H54 (cell line): ENCODE data around the gene CCDC85C.

Source experiments
- DNase-seq: peaks from one replicate; pipeline ENCODE4 v3.0.0; 2011; ENCODE audit warnings: low spot score, mixed read lengths; ENCODE audit not compliant: insufficient read length
- FAIRE-seq: peaks from 3 replicates; lab custom pipeline; 2011; peaks lifted over from hg19 to GRCh38; lab: Jason Lieb, UNC
- POLR2A ChIP-seq: IDR thresholded peaks from 2 replicates; pipeline ENCODE4 v1.6.1; 2011; ENCODE audit warnings: low read depth, mild to moderate bottlenecking, low read length

Gene CCDC85C

DNA sequence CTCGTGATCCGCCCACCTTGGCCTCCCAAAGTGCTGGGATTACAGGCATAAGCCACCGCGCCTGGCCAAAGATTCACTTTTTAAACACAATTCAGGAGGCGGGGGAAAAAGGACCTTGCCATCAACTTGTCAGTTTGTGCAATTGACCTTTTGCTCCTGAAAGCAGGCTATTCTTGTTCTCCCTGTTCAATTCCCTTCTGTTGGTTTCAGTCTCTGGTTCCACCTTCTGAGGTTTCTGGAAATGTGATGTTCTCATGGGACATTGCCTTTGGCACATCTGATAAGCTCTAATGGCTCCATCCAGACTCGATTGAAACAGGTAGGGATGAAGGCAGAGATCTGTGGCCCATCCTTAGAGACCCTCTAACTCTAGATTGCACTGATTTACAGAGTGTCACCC, 17.9 kb upstream of the CCDC85C start:
- FAIRE-seq (no peak), DNase-seq (no peak)
- no peak for TF ChIP-seq POLR2A

DNA sequence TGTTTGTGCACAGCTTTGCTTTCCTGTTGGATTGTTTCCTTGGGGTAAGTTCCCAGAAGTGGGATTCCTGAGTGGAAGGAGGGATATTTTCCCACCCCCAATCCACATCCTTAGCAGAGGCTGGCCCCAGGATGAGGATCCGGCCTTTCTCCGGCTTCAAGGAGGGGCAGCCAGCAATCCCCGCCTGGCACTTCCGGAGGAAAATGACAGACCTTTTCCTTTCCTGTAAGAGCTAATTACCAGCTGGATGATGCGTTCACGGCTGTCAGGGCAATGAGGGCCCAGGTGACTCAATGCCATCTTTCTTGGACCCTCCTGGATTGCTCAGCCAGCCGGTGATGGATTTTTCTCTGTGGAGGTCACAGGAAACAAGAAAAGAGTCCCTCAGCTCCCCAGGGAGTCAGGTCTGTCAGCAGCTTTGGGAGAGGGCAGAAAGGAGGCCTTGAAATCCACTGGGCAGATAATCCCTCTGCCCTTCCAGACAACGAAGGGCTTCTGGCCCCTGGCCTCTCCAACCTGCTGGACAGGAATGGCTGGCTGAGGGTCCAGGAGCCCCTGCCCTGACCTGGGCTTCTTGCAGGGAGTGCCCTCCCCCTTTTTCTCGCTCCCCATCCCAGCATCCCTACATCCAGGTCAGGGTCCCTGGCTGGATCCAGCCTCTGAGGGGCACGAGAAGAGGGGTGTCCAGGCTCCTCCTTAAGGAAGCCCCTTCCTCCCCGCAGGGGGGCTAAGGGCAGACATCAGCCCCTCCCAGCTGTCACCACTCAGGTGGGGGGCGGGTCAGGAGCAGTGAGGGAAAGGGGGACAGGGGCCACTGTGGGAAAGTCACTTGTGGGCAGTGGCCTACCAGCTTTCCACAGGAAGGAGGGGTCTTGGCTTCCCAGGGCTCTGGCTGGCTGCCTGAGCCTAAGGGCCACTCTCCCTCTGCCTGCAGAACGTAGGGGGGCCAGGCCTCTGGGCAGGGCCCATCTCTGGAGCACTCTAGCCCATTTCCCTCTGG, 16.1 kb upstream of the CCDC85C start:
- FAIRE-seq = peak; percentile 20

DNA sequence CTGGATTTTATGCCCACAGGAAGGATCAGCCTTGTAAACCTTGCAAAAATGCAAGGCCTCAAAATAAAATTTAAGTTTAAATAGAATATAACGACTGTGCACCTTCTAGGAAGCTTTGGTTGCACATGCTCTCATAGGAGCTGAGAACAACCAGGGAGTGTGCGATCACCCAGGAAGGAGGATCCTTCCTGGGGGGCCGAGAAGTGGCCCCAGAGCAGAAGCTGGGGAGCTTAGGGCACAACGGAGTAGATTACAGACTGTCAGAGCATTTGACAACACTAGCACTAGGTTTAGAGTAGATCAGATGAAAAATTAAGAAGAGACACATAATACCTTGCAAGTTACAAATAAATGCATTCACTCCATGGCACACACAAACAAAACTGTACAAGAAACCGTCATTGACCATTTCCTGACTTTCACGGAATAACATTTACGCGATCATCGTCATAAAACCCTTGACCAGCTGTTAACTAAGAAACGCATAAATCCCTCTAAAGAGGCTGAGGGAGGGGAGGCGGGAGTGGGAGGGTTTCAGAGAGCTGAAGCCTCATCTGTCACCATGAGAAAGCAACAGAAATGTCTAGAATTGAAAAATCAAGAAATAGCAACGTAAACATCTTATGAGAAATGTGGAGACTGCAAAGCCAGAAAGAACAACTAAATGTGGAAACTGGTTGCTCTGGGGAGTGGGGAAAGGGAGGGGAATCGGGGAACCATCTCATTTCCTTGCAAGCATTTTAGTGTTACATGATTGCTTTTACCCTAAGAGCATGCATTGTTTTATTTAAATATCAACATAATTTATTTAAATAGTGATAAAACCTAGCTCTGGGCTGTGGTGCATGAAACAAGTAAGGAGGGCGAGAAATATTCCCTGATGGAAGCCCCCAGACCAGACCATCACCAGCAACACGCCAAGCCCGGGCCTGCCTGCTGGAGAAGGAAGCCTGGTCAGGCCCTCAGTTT, 13.1 kb upstream of the CCDC85C start:
- FAIRE-seq (no peak), DNase-seq (no peak)
- no peak for TF ChIP-seq POLR2A

More for the DNA sequence above, 16.1 kb upstream of the CCDC85C start:
- TF ChIP-seq POLR2A = no peak
- peak; percentile 65 for DNase-seq

DNA sequence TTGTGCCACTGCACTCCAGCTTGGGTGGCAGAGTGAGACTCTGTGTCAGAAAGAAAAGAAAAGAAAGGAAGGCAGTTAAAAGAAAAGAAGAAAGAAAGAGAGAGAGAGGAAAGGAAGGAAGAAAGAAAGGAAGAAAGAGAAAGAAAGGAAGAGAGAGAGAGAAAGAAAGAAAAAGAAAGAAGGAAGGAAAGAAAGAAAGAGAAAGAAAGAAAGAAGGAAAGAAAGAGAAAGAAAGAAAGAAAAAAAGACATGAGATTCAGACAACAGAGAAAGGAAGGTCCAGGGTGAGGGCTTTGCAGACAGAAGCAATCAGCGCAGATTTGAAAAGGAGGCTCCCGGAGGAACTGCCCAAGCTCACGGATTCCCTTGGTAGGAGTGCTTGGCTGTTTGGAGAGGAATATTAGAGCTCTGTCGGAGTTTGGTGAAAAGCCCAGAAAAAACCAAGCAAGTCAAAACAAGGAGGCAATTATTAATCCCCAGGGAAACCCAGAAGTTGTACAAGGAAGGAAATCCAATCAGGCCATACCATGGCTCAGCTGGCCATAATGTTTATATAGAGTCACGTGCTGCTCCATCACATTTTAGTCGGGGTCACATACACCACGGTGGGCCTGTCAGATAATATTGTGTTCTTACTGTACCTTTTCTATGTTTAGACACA, 11.6 kb upstream of the CCDC85C start:
- no peak for FAIRE-seq
- no peak for TF ChIP-seq POLR2A
- no peak for DNase-seq

DNA sequence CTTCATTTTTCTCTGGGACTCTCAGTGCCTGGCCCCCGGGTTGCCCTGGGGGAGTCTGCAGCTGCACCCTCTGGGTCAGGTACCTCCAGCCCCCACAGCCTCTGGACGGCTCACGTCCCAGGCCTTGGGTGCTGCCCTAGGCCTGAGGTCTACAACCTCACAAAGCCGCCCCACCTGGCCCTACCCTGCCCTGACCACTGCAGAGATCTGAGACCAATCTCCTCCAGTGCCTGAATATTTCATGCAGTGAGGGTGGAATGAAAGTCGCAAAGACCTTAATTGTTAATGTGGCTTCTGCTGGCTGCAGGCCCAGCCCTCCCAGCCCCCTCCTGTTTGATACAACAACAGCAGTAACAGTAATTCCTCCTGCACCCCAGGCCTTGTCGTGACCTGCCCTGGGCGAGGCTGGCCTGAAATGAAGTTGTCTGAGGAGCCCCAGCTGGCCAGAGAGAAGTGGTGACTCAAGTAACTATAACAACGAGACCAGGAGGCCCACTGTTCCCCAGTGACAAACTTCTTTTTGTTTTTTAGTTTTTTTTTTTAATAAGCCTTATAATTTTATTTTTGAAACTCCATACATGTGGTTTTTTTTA, 8.8 kb upstream of the CCDC85C start:
- FAIRE-seq = peak; percentile 30
- no peak for DNase-seq
- no peak for TF ChIP-seq POLR2A

DNA sequence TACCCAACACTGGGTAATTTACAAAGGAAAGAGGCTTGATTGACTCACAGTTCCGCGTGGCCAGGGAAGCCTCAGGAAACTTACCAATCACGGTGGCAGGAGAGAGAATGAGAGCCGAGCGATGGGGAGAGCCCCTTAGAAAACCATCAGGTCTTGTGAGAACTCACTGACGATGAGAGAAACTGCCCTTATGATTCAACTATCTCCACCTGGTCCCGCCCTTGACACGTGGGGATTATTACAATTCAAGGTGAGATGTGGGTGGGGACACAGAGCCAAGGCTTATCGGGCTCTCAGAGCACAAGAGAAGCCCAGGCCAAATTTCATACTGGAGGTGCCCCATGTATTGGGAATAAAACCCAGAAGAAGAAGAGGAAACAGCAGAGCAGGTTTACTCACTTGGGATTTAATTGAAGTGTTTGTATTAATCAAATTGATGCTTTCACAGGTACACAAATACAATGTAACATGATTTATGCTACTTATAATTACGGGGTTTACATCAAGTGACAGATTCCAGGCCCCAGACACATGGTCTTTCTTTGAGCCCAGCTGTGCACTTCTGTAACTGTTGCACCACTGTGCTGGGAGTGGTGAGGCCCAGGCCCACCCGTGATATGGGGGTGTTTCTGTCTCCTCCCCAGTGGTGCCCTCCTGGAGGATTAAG, 8.2 kb upstream of the CCDC85C start:
- DNase-seq = no peak
- no peak for FAIRE-seq

DNA sequence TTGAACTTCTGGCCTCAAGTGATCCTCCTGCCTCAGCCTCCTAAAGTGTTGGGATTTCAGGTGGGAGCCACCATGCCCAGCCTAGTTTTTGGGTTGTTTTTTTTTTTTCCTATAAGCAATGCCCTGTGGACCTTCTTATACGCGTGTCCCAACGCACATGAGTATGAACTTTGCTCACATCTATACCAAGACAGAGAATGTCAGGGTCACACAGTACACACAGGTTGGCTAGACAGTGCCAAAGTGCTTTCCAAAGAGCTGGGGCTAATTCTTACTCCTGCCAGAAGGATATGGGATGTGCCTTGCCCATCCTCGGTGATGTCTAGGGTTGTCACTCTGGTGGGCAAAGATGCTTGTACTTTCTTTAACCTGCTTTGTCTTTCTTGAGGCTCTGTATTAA, 7.6 kb upstream of the CCDC85C start:
- no peak for FAIRE-seq
- TF ChIP-seq POLR2A = no peak
- DNase-seq = no peak

More for the DNA sequence above, 8.2 kb upstream of the CCDC85C start:
- no peak for TF ChIP-seq POLR2A

DNA sequence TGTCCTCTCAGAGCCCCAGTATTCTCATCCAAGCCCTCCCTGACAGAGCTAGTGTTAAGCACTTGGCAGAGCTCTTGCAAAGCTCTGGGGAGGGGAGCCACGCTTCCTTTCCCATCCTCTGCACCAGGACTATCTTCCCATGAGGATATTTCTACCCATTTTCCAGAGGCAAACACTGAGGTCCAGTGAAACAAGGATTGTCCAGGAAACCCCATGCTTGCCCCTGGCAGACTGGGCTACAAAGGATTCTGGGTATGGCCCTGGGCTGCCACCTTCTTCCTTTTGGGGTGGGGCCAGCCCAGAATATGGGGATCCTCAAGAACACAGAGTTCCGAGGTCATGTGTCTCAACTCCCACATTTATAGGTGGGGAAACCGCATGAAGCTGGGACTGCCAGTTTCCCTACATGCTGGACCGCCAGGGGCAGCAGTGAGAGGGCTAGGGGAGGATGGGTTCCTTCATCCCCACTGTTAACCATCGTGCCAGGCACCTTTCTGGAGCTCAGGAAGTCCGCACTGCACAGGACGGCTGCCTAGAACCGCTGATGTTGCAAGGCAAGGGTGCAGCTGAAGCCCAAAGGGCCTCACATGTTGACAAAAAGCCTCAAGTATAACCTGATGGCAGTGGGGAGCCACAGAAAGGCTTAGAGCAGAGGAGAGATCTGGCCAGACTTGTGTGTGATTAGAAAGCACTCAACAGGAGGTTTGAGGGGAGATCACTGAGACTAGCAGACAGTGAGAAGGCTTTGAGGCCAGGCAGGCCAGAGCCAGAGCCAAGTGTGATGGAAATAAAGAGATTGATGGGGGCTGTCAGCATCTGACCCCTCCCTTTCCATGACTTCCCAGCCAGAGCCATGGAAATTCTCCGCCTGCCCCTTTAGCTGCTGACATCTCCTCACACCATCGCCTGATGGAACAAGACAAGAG, 5.5 kb upstream of the CCDC85C start:
- FAIRE-seq (no peak), DNase-seq (no peak)
- no peak for TF ChIP-seq POLR2A

DNA sequence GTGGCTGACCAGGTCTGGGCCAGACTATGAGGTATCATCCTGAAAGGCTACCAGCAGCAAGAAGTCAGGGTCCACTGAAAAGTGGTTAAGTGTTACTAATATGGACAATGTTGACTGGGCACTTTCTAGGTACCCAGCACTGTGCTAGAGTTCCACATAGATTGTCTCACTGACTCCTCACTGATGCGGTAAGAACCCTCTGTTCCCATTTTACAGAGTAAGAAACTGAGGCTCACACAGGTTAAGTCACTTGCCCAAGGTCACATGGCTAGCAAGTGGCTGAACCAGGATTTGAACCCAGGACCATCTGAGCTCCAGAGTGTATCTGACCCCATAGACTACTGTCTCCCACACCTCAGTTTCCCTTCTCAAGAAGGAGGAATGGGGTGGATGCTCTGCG, 4.6 kb upstream of the CCDC85C start:
- DNase-seq (no peak), FAIRE-seq (no peak)
- TF ChIP-seq POLR2A = no peak

DNA sequence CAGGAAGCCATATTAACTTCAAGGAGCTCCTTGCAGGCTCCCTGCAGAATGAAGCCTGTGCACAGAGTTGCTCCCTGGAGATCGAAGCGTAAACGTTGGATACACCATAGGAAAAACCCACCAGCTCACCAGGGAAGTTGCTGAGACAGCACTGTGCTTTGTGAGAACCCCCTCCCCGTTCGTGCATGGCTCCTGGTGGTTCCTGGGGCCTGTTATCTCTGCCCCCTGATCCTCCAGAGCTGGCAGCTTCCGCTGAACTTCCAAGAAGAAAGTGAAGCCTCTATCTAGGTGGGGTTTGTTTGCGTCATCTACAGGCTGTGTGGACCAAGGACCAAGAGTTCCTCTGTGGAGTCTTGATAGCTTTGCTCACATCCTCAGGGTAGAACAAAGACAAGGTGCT, 2.4 kb upstream of the CCDC85C start:
- FAIRE-seq (no peak), DNase-seq (no peak)
- TF ChIP-seq POLR2A = no peak

DNA sequence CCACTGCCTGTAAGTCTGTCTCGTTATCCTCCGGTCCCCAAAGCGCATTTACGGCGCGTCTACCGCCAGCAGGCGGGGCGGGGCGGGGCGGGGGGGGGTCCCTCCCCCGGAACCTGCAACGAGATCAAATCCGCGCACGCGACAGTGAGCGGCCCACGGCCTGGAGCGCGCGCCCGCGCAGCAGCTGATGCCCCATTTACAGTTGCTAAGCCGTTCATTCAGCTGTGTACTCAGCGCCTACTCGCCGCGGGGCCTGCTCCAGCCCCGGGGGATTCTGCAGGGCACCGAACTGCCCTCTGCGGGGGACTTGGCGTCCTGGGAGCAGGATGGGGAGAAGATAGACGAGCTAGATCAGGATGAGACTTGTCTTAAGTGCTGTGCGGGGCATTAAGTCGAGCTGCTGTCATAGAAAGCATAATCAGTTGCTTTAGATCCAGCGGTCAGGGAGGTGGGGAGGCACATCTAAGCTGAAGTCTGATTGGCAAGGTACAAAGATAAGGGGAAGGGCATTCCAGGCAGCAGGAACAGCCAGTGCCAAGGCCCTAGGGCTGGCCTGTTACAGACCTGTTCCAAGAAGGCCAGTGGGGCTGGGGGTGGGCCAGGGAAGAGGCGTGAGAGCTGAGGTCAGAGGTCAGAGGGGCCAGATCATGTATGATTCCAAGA, 1.4 kb upstream of the CCDC85C start:
- DNase-seq = peak; percentile 85
- peak; percentile 11 for FAIRE-seq
- peak; percentile 22; the same call in 1 of the 2 replicates for TF ChIP-seq POLR2A
